HG02885 (cell line): ENCODE measurements around the gene PLCB4.

Source experiments
- ATAC-seq: cut with Tn5 transposase; IDR thresholded peaks from one replicate; pipeline ENCODE4 v1.9.1; 2021; ENCODE audit warnings: mild to moderate bottlenecking; ENCODE audit not compliant: unreplicated experiment, poor library complexity

Gene PLCB4

GRCh38 chr20:9244811-9245210 is 175.9 kb downstream of the PLCB4 start:
- ATAC-seq: no peak

GRCh38 chr20:9246731-9247130 is 177.8 kb downstream of the PLCB4 start:
- ATAC-seq: no peak

GRCh38 chr20:9250511-9250910 is 181.6 kb downstream of the PLCB4 start:
- no peak for ATAC-seq

DNA sequence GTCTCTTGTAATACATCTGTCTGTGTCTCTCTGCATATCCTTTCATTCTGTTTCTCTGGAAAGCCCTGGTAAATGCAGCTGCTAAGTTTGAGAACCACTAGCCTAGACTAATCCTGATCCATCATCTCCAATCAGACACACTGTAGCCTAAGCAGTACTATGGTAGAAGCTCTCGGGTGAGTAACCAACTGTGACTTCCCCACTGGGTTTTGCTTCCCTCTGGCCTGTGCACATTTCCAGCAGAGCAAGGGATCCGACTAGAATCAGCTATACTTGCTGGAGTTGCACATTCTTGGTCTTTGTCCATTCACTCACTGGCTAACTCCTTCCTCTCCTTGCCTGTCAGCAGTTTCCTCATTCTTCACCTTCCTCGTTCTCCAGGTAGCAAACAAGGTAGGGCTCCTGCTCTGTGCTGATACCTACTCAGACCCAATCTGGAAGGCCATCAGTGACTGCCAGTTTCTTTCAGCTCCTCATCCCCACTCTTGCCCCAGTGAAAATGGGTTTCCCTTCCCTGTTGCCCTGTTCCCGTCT is 184.2 kb downstream of the PLCB4 start:
- no peak for ATAC-seq

DNA sequence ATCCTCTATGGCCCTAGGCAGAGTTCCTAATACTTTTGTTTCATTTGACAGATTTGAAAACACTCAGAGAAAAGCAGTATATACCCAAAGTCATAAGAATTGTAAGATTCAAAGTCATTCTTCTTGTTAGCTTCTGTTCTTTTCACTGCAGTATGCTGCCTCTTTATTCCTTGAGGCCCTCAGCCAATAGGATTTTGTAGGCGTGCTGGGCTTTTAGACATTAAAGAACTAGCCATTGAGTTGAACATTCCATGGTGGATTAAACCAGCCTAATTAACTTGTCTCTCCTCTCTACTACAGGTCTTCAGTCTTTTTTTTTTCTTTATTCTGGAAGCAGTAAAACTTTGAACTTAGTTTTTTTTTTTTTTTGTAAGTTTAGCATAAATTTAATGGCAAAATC is 186.3 kb downstream of the PLCB4 start:
- ATAC-seq: no peak

- ATAC-seq: no peak
Measured at GRCh38 chr20:9256393-9256792, 187.5 kb downstream of the PLCB4 start.

DNA sequence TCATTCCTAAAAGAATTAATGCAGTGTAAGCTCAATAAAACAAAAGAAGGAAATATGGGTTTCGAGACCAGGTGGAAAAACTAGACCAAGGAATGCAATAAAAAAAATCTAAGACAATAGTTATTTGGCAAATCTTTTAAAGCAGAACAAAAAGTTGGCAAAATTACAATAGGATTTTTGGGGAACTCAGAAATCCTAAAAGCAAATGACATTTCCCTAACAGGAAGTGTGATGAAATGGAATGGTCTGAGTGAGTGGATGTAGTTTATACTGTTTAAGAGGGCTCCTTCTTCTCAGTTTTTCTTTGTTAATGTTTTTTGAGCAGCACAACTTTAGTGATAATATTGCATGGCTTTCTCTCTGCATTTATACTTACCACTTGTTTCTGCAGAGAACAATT is 190.0 kb downstream of the PLCB4 start:
- no peak for ATAC-seq

GRCh38 chr20:9260027-9260426 is 191.1 kb downstream of the PLCB4 start:
- no peak for ATAC-seq

GRCh38 chr20:9261781-9262180 is 192.9 kb downstream of the PLCB4 start:
- ATAC-seq: no peak

DNA sequence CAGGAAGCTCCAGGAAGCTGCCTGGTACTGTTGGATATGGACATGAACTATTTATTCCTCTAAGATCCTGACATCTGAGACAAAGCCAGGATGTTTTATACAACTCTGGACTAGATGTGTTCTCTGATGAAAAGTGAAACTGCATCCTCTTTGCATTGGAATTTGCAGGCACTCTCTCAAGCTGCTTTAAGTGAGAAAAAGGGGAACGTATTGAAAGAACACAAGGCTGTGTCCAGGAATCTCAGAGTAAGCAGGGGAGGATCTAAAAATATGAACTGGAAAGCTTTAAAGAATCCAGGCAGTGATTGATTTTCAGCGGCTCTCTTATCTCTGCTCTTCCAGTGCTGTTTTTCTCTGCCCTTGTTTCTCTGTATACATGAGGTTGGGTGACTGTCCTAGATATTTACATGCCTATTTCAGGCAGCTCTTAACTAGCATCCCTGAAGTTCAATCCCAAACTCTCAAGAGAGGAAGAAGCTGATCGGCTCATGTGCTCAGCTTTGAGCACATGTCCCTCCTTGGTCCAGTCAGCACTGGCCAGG is 193.8 kb downstream of the PLCB4 start:
- ATAC-seq: no peak

DNA sequence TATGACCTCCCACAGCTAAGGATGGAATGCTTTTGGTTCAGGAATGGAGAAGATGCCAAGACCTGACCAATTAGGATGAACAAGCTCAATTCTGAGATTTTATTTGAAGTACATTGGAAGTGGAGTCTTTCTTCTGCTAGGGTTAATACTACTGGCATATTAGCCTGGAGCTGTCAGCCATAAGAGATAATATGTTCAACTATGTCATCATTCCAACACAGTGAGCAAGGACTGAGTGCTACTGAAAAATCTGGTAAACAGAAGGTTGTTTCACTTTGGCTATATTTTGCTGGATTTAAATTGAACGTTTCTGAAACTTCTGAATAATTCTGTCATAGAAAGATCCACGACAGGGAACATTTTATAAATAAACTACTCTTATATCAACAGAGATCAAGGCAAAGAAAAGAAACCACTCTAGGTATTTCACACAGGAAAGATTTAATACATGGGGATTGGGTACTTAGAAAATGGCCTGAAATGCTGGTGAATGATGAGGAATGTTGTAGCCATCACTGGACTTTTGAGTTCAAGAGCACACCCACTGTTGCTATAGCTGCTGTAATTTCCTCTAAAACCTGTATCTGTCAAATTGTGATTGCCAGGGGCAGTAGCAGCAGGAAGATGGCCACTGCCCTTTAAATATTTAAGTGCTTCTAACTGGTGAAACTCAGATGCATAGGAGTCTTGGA is 200.5 kb downstream of the PLCB4 start:
- no peak for ATAC-seq

GRCh38 chr20:9270831-9271230 is 201.9 kb downstream of the PLCB4 start:
- ATAC-seq: no peak

GRCh38 chr20:9276966-9277468 is 208.1 kb downstream of the PLCB4 start:
- no peak for ATAC-seq

DNA sequence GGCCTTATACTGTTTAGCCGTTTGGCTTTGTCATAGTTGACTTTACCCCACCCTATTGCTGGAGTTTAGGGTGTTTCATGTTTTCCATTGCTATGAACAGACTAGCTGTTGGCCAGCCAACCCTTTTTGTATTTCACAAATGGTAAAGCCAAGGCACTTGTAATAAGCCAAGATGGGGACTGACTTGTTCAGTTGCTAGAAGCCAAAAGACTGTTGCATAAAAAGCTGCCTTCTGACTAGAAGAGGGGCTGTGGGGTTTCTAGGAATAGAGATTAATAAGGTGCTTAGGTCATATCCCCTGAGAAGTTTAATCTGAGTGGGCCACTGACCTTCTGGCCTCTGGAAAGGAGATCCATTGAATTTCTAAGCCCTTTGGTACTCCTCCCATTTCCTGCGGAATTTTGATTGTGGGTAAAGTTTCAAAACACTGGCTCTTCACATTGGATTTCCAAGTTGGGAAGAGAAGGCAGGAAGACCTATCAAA is 211.1 kb downstream of the PLCB4 start:
- ATAC-seq: no peak

- ATAC-seq: no peak
Measured at GRCh38 chr20:9280666-9281065, 211.8 kb downstream of the PLCB4 start.

DNA sequence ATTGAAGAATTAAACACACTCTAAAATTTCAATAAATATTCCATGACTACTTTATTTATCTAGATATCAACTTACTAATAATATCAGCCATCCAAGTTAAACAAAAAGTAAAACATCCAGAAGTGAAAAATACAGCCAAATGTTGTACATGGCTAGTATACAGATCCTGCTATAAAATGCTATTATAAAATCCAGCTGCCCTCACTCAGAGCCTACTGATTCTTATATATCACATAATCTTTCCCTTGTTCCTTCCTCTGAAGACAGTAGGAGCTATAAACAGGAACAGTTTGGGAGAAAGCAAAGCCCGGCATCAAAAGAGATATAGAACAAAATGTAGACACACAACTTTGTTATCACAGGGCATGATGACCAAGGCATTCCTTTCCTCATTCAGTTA is 212.9 kb downstream of the PLCB4 start:
- no peak for ATAC-seq

DNA sequence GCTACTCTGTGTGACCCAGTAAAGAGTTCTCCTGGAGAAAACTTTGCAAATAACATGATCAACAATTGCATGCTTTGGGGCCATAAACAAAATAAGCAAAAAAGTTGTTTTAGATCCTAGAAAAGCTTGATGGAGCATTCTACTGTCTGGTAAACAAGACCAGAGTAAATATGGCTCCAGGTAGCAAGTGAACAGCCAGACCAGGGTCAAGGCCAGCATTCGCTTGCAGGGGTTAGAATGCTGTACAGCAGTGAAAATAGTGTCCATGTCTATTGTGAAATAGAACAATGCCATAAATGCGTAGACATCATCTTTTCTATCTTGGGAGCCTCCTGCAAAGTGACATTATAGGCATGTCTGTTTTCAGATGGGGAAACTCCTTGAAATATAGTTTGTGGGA is 216.7 kb downstream of the PLCB4 start:
- ATAC-seq: no peak

- no peak for ATAC-seq
Measured at GRCh38 chr20:9286501-9287461, 217.9 kb downstream of the PLCB4 start.

DNA sequence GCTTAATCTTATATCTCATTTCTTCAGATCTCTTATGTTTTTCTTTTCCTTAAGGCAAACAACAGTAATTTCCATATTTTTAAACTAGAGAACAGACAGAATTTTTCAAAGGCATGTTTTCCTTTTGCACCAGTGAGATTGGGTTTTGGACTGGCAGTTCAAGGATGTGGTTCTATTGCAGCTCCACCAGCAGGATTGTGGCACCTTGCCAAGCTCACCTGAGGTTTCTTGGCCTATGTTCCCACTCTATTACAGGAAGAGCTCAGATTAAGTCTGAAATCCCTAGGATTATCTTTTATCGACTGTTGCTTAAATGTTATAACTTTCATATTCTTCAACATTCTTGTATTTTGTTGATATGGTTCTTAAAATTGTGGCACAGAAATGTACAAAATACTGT is 218.9 kb downstream of the PLCB4 start:
- no peak for ATAC-seq

GRCh38 chr20:9290331-9290730 is 221.4 kb downstream of the PLCB4 start:
- no peak for ATAC-seq

- ATAC-seq: no peak
Measured at GRCh38 chr20:9293145-9293544, 224.3 kb downstream of the PLCB4 start.
